ENCODE data around the gene ACSF3. TPM values are rescaled to one million over a fixed set of nuclear protein-coding genes. Genes with fewer than 3 reads are reported as not detected.

ACSF3 gene
- total RNA-seq, 1 donor from 2014 or later = 35.7 TPM

GRCh38 chr16:89114159-89114981, 20.7 kb downstream of the ACSF3 start:
- peaks cover 35% of the 10 kb centered on the region for H3K36me3 Mint-ChIP-seq
- no peak for TF ChIP-seq CTCF (IDR thresholded peaks at IDR 0.05; ENCODE audit: unreplicated experiment)
- H3K9me3 Mint-ChIP-seq = no peaks in the 10 kb centered on the region
- H3K4me1 Mint-ChIP-seq = peaks cover 15% of the 10 kb centered on the region
- no peak for DNase-seq (ENCODE audit: low spot score in 2 of 2, unreplicated experiment in 2 of 2)
- H3K27me3 Mint-ChIP-seq (ENCODE audit: low read depth) = no peaks in the 10 kb centered on the region
- no peak overlapping the region for H3K4me3 Mint-ChIP-seq
- peak overlapping the region; percentile 70 for H3K27ac Mint-ChIP-seq

- Mint-ChIP-seq H3K27ac (peak overlapping the region; percentile 33), H3K27me3 (ENCODE audit: low read depth) (no peaks in the 10 kb centered on the region), H3K4me1 (peaks cover 15% of the 10 kb centered on the region), H3K36me3 (peaks cover 32% of the 10 kb centered on the region), H3K4me3 (no peak overlapping the region), H3K9me3 (no peaks in the 10 kb centered on the region)
- no peak for TF ChIP-seq CTCF (IDR thresholded peaks at IDR 0.05; ENCODE audit: unreplicated experiment)
- DNase-seq (ENCODE audit: low spot score in 2 of 2, unreplicated experiment in 2 of 2) = no peak
These were observed 21.7 kb downstream of the ACSF3 start for GRCh38 chr16:89115216-89115861.

GRCh38 chr16:89116341-89117226, 22.9 kb downstream of the ACSF3 start:
- peaks cover 38% of the 10 kb centered on the region for H3K36me3 Mint-ChIP-seq
- no peak for TF ChIP-seq CTCF (IDR thresholded peaks at IDR 0.05; ENCODE audit: unreplicated experiment)
- H3K27ac Mint-ChIP-seq = no peak overlapping the region
- DNase-seq (ENCODE audit: low spot score in 2 of 2, unreplicated experiment in 2 of 2) = no peak
- no peak overlapping the region for H3K4me3 Mint-ChIP-seq
- H3K9me3 Mint-ChIP-seq = no peaks in the 10 kb centered on the region
- H3K27me3 Mint-ChIP-seq (ENCODE audit: low read depth) = no peaks in the 10 kb centered on the region
- H3K4me1 Mint-ChIP-seq = peaks cover 15% of the 10 kb centered on the region

- no peak for TF ChIP-seq CTCF (IDR thresholded peaks at IDR 0.05; ENCODE audit: unreplicated experiment)
- H3K9me3 Mint-ChIP-seq = no peaks in the 10 kb centered on the region
- no peaks in the 10 kb centered on the region for H3K27me3 Mint-ChIP-seq (ENCODE audit: low read depth)
- H3K27ac Mint-ChIP-seq = no peak overlapping the region
- H3K36me3 Mint-ChIP-seq = peaks cover 38% of the 10 kb centered on the region
- DNase-seq (ENCODE audit: low spot score in 2 of 2, unreplicated experiment in 2 of 2) = no peak
- H3K4me3 Mint-ChIP-seq = no peak overlapping the region
- H3K4me1 Mint-ChIP-seq = peaks cover 15% of the 10 kb centered on the region
These were observed 23.7 kb downstream of the ACSF3 start for GRCh38 chr16:89117227-89117974.

GRCh38 chr16:89117975-89118289, 24.3 kb downstream of the ACSF3 start:
- Mint-ChIP-seq H3K27ac (no peak overlapping the region), H3K36me3 (peaks cover 40% of the 10 kb centered on the region), H3K9me3 (no peaks in the 10 kb centered on the region), H3K4me1 (peaks cover 15% of the 10 kb centered on the region), H3K4me3 (no peak overlapping the region), H3K27me3 (ENCODE audit: low read depth) (no peaks in the 10 kb centered on the region)
- TF ChIP-seq CTCF (IDR thresholded peaks at IDR 0.05; ENCODE audit: unreplicated experiment) = no peak
- no peak for DNase-seq (ENCODE audit: low spot score in 2 of 2, unreplicated experiment in 2 of 2)
